GM19452 (cell line): ENCODE data around the gene CELF2.
"Not testable (repeated sequence)": the region's sequence is repeated elsewhere in the genome, so short reads cannot be mapped to it uniquely, and the experiment has no call there.

Experiments used
- ATAC-seq: cut with Tn5 transposase; IDR thresholded peaks from one replicate; pipeline ENCODE4 v1.9.1; 2021; ENCODE audit not compliant: unreplicated experiment

The CELF2 gene

DNA sequence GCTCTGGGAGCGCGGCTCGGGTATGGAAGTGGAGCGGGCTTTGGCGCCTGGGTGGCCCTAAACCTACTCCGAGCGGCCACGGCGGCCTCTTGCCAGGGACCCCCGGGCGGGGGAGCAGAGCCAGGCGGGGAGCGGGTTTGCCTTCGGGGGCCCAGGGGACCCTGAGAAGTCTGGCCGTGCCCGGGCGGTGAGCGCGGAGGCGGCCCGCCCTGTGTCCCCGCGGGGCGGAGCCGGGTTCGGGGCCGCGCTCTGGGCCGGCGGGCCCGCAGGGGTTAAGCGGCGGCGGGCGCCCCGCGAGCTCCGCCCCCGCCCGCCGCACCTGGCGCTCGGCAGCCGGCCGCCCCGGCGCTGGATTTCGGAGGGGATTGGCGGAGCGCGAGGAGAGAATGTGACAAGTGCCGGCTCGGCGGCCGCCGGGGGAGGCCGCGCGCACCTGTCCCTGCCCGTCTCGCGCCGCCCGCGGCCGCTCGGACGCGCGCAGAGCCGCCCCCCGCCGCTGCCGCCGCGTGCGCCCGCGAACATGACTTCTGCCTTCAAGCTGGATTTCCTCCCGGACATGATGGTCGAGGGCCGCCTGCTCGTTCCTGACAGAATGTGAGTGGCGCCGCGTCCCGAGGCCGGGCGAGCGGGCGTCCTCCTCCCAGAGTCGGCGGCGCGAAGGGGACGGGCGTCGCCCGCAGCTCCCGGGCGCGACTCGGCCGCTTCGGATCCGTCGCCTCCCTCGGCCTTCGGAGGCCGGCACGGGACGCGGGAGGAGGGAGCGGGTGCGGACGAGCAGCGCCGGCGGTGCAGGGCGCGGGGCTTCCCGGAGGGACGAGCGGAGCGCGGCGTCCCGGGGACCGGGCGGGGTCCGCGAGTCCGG, at the start of gene CELF2:
CELF2 (plus strand) TSS at position 303 of the 862 bp plus-strand sequence; CDS start at position 521, 218 bp downstream.
- peak; percentile 78 for ATAC-seq

DNA sequence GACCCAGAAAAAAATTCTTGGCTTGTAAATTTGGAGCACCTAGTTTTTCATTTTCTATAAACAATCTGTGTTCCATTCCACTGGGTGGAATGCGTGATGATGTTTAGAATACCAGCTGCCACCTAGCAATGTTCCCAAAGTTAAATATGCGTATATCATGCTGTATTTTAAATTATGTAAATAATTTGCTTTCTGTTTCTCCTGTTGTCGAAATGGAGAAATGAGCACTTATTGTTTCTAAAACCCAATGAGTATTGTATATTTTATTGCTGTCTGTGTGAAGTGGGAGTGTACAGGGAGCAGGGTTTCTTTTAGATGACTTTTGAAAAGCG, 49.4 kb upstream of the CELF2 start:
- ATAC-seq = no peak

DNA sequence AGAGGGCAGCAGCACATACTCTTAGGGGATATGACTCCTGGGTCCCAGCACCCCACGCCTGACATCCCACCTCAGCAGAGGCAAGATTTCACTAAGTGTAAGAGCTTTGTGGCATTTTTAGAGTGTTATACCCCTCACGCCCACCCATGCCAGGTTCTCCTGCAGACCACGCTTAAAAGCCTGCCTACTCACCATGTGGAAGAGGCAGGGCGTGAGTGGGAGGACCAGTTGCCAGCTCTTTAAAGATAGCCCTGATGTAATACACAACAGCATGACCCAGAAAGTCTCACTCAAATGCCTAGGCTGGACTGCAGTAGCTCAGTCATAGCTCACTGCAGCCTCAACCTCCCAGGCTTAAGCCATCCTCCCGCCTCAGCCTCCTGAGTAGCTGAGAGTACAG, 44.4 kb upstream of the CELF2 start:
- no peak for ATAC-seq

DNA sequence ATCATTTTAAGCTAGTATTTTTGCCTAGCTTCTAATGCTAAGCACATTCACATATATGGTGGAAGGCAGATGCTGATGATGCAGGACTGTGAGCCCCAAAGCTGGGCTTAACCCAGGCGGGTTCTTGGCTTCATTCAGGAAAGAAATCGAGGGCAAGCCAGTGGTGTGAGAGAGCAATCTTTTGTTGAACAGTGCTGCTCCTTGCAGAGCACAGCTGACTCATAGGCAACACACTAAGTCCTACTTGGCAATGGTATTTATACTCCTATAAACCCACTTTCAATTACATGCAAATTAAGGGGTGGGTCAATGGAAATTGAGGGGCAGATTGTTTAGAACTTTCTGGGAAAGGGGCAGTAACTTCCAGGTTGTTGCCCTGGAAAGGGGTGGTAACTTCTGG, 42.0 kb upstream of the CELF2 start:
- ATAC-seq = no peak

DNA sequence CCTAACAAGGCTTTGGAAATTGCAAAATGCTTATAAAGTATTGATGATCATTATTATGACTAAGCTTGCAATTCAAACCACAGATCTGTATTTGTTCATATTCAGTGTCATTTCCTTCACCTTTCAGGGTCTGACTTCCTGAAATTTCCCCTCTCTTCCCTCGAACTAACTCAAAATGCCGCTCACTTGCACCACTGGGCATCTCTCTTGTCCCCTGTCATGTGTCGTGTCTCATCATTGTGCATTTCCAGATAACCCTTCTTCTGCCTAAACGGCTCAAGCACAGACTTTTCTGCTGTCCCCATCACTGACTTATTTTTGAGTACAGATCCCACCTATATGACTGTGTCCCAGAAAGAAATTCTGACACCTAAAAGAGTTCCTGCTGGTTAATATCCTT, 41.0 kb upstream of the CELF2 start:
- no peak for ATAC-seq

DNA sequence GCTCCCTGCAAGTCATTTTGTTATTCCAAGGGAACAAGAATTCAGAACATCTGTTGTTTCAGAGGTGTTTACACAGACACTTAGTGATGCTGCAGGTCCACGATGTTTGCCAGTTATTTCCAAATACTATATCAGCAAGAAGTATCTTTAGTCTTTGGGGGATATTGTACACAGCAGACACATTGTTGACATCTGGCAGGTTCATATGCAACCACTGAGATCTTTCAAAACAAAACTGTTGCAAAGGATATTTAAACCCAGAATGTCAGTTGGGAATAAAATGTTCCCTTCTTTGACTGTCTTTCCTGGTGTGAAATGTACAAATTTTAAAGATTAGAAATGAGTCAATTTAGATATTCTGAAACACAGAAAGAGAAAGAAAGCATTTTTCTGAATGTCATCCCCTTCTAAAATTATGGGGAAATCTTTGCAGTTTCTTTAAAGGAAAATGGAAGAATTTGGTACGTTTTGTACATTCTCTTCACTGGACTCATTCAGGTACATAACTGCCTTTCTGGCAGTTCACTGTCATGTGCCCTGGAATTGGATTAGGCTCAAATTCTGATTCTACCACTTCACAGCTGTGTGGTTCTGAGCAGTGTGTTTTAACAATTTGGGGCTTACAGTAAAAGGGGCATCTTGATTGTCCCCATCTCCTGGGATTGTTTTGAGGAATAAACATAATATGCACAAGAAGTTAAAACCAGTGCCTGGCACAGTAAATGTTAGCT, 40.3 kb upstream of the CELF2 start:
- no peak for ATAC-seq

DNA sequence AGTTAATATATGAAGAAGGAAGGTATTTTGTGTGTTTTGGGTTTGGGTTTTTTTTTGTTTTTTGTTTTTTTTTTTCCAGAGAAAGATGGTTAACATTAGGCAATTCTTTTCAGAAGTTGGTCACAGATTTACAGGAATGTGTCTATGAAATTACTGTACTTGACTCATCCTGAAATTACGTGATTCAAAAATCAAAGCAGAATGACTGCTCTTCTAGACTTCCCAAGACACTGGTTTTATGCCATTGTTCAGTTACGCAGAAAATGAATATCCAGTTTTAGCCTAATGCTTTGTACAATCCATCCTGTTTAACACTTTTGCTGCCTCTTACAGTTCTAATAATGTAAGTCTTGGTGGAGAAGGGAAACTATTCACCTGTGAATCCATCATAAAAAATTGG, 39.7 kb upstream of the CELF2 start:
- no peak for ATAC-seq

DNA sequence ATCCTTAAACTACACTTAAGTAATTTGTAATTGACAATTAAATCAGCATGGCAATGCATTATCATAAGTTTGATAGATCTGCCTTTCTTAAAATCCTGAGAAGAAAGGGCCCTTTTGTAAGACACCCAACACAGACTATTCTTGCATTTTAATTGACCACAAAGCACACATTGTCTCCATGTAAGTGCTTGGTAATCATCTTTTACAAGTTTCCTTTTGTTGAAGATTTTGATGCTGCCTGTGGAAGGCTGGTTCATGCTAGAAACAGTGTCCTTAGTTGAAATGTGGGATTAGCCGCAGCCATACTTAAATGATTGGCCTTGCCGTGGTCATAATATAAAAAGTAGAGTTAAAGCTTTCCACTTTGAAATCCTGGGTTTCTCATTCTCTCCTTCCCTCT, 32.3 kb upstream of the CELF2 start:
- no peak for ATAC-seq

DNA sequence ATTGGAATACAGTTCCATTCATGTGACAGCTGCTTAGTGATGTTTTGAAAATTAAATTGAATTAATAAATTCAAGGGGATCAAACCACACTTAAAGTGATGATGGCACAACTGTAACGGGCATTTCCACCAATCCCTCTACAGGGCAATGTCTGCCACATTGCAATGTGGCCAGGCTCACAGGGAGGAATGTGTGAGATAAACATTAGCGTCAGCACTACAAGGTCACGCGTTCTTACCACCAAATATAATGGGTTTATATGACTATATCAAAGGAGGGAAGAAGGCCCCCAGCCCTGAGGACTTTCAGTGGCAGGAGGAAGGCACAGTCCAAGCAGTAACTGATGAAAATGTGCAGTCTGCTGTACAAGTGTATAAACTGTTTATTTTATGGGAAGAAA, 31.1 kb upstream of the CELF2 start:
- ATAC-seq = no peak

DNA sequence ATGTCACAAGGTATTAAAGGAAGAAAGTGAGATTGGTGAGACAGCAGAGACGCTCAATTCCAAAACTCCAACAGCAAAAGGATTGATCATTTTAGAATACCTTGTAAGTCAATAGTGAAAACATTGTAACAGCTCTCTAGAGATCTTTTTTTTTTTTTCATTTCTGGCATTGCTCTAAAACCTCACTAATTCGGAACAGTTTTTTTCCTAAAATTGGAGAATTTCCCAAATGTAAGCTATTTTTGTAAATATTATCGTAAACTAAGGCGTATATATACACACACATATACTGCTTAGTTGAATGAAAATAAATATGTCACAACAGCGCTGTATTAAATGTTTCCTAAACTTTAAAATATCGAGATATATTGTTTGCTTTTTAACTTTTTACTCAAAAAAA, 30.6 kb upstream of the CELF2 start:
- ATAC-seq = no peak

DNA sequence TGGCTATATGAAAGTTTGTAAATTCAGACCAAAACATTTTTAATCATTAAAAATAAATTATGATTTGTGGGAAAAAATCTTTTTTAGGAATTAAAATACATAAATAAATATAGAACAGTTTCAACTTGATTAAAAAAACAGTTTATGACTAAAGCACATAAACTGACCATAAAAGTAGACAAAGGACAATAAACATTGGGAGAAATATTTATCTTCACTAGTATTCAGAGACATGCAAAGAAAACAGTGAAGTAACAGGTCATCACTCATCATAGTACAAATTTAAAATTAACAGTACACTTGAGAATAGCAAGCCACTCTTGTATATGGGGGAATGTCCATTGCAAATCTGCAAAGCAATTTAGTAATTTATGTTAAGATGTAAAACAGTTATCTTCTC, 28.0 kb upstream of the CELF2 start:
- ATAC-seq = no peak

DNA sequence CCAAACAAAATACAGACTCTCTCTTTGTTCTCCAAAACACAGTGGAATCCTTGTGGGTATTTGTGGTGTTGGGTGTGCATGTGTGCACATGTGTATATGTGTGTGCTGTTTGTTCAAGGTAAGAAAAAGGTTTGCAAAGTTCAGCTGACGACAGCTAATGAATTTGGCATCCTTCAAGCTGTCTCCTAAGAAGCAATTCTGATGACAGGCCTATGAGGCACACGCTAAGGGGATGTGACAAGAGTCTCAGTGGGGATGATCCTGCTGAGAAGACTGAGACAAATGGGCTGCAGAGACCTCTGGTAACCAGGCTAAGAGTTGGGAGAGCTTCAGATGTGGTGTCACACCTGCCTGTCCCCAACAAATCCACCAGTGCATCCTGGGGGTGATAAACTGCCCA, 26.5 kb upstream of the CELF2 start:
- no peak for ATAC-seq

DNA sequence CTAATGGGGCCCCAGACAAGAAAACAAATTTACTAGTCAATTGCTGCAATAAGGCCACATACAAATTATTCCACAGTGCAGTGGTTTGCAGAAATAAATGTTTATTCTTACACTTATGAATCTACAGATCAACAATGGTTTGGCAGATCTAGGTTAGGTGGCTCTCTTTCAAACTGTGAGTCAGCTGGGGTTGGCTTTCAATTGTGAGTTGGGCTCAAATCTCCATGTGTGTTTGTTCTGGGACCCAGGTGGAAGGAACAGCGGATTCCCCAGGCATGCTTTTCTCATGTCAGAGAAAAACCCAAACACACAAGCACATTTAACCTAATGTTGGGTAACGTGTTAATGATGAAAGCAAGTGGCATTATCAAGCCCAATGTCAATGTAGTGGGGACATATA, 25.6 kb upstream of the CELF2 start:
- no peak for ATAC-seq

DNA sequence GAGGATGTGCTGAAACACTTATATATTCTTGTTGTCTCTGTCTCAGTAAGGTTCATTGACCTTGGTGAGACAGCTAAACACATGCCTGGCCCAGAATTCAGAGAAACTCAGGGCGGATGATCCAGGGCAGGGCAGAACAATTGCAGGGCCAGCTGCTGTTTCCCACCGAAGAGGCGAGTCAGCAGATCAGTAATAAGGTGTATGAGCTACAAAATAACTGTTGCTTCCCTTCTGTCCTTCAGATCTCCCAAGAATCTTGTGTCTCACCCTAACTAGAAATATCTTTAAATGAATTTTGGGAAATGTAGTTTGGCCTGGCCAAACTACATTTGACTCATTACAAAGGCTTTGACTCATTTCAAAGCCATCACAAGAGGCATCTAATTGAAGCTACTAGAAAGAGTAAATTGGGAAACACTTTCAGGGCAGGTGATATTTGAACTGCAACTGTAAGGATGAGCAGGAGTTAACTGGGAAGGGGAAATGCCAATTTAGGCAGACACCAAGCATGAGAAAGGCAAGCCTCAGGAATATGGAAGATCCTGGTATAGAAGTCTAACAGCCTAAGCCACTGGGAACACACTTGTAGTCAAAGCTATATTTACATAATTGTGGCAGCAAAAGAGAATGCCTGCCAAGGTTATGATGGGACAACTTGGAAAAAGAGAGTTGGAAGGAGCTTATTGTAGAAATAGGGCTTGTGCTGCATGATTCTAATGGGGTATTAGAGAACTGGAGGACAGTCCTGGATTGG, 24.5 kb upstream of the CELF2 start:
- ATAC-seq = no peak

DNA sequence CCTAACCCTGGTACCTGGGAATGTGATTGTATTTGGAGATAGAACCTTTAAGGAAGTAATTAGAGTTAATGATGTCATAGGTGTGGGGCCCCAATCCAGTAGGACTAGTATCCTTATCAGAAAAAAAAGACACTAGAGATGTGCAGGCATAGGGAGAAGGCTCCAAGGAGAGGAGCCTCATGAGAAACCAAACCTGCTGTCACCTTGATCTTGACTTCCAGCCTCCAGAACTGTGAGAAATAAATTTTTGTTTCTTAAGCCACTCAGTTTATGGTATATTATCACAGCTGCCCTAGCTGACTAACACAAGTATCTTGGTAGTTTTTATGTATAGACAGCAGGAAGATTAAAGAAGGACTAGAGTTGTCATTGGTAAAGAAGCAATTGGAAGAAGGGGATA, 23.9 kb upstream of the CELF2 start:
- no peak for ATAC-seq

DNA sequence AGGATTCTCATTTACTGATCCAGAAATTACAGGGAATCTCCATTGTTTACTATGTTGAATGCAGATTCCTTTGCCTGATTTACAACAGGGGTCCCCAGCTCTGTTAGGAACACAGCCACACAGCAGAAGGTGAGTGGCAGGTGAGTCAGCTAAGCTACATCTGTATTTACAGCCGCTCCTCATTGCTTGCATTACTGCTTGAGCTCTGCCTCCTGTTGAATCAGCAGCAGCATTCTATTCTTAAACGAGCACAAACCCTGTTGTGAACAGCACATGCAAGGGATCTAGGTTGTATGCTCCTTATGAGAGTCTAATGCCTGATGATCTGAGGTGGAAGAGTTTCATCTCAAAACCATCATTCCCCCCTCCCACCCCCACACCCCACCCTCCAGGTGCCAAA, 23.3 kb upstream of the CELF2 start:
- no peak for ATAC-seq

DNA sequence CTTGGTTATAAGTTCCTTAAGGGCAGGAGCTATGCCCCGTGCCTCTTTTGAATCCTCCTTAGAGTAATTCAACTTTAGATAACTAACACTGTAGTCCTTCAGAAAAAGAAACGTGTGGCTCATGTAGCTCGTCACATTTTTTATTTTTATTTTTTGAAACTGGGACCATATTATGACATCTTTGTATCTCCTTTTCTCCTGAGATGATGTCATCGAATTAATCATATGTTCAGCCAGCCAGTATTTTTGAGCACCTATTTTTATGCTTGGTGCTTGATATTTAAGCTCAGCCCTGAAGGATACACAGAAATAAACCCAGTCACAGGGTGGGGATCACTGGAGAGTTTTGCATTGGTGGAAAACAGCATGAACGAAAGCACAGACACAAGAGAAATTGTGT, 22.6 kb upstream of the CELF2 start:
- ATAC-seq = no peak

DNA sequence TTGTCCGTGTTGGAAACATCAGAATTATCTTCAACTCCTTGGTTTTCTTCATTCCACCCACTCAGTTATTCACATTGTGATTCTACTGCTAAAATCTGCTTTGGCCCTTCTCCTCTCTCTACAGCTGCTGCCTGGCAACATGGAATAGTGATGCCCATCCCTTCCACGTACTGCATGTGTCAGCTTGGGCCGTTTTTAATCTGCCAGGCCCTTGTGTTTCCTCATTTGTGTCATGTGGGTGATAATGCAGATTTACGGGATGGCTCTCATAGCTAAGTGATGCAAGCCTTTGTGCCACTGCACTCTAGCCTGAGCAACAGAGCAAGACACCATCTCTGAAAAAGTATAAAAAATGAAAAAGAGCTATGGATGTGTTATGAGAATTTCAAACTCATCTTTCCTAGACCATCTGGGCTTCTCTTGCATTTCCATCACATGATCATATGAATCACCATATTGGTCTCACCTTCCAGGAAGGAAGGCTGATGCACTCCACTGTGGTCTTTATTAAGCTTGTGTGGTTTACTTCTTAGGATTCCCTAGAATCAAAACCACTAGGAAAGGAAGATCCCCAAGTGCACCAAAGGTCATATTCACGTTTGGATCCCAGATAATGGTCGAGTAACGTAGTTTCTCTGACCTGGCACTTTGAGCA, 20.6 kb upstream of the CELF2 start:
- no peak for ATAC-seq

DNA sequence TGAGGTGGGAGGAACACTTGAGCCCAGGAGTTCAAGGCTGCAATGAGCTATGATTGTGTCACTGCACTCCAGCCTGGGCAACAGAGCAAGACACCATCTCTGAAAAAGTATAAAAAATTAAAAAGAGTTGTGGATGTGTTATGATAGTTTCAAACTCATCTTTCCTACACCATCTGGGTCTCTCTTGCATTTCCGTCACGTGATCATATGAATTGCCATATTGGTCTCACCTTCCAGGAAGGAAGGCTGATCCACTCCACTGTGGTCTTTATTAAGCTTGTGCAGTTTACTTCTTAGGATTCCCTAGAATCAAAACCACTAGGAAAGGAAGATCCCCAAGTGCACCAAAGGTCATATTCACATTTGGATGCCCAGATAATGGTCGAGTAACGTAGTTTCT, 18.2 kb upstream of the CELF2 start:
- not testable (repeated sequence) for ATAC-seq

DNA sequence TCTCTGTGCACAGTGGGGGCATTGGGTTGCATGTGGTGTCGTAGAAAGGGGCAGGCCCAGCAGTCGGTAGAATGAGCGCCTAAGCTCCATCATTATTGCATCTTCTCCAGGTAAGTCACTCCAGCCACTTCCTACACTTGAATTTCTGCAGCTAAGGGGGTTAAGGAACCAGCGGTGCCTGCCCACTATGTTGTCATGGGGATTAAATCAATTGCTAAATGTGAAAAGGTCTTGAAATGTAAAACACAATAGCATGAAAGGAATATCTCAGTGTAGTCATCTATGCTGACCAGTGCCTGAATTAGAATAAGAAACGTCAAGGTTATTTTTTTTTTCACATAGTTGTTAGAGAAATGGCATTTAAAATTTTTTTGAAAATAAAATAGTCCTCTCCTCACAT, 15.2 kb upstream of the CELF2 start:
- no peak for ATAC-seq

DNA sequence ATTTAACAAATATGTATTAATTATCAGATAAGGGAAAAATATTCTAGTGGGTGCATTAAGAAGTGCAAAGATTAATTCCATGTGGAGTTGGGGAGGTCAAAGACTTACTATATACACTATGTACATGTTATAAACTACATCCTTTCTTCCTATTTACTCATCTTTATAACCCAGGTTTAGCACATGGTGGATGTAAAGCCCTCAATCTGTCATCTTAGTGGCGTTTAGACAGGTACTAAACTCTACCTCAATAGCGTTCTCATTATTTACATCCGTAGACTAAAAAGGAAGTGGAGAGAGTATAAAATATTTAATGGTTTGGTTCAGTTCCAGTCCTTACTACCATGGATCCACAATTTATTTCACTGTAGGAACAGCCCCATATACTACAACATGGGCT, 14.8 kb upstream of the CELF2 start:
- ATAC-seq = no peak
